Upper lobe of left lung (tissue), 6 donors: ENCODE measurements around the gene TMTC2. TPM values are rescaled to one million over a fixed set of nuclear protein-coding genes. Genes with fewer than 3 reads are reported as not detected.
A peak's percentile ranks its signal among the peaks of the same experiment; 100 is the strongest.
"Not testable (repeated sequence)": the region's sequence is repeated elsewhere in the genome, so short reads cannot be mapped to it uniquely, and the experiment has no call there.

ENCODE experiments used
- ATAC-seq, 2 donors: fragments of 200-7000 bp; cut with Tn5 transposase; one replicate each; pipeline ENCODE4 v1.9.1; 2022; ENCODE audit warnings: mild to moderate bottlenecking in 2 of 2, moderate library complexity in 2 of 2; ENCODE audit not compliant: low FRiP score in 2 of 2
- DNase-seq, 2 donors: peaks; one replicate each; pipeline ENCODE4 v3.0.0-alpha.2; 2019 to 2020
- H3K27ac ChIP-seq, 4 donors: fragments of 200-600 bp; sonication (generic); one replicate each; pipeline ENCODE4 v1.5.1; 2016 to 2019
- H3K27me3 ChIP-seq, 4 donors: fragments of 200-600 bp; sonication (generic); one replicate each; pipeline ENCODE4 v1.5.1; 2017 to 2019
- H3K36me3 ChIP-seq, 4 donors: fragments of 200-600 bp; sonication (generic); one replicate each; pipeline ENCODE4 v1.5.1; 2016 to 2019
- H3K4me1 ChIP-seq, 4 donors: fragments of 200-600 bp; sonication (generic); one replicate each; pipeline ENCODE4 v1.5.1; 2018 to 2019
- H3K4me3 ChIP-seq, 4 donors: fragments of 200-600 bp; sonication (generic); one replicate each; pipeline ENCODE4 v1.5.1; 2017 to 2019; ENCODE audit warnings: mild to moderate bottlenecking in 2 of 4, moderate library complexity in 1 of 4
- H3K9me3 ChIP-seq, 4 donors: fragments of 200-600 bp; sonication (generic); one replicate each; pipeline ENCODE4 v1.5.1; 2018 to 2019
- EP300 ChIP-seq, 4 donors: sonication (generic); formaldehyde crosslinking; IDR thresholded peaks; one replicate each; pipeline ENCODE4 v1.5.1; 2017; ENCODE audit warnings: antibody characterized with exemption in 4 of 4, control low read depth in 2 of 4
- POLR2A ChIP-seq, 4 donors: fragments of 450-650 bp; IDR thresholded peaks; one replicate each; pipeline ENCODE4 v1.5.1; 2016 to 2017; ENCODE audit warnings: antibody characterized with exemption in 4 of 4, mild to moderate bottlenecking in 2 of 4
- POLR2AphosphoS5 ChIP-seq, 2 donors: sonication (generic); formaldehyde crosslinking; IDR thresholded peaks; one replicate each; pipeline ENCODE4 v1.5.1; 2017; ENCODE audit warnings: antibody characterized with exemption in 2 of 2
- WGBS, 2 donors: methylation state at CpG; one replicate each; pipeline ENCODE4 v1.1.5; 2017 to 2018; 5-methylcytosine and 5-hydroxymethylcytosine counted together
- total RNA-seq, 6 donors: library from RNA; depleted of rRNA in 4 of 6; stranded (reverse); fragments of >200 nt in 4 of 6; gene quantifications; one replicate each; pipeline versions ENCODE4 v1.1.0 to v1.2.1, GENCODE V29; 2016 to 2021
- TF ChIP-seq, protein P1 (sequence below), 6 experiments: fragments of 450-650 bp in 4 of 6; fragments of 200-600 bp in 2 of 6; sonication (generic) in 2 of 6; IDR thresholded peaks; one replicate each; pipeline ENCODE4 v1.5.1; 2016 to 2019; ENCODE audit warnings: antibody characterized with exemption in 6 of 6
- donor health status: DM: no; HTN: no; CAD: no; lungs with moderate emphysema.
- donor health status: DM: no; HTN: yes; CAD: no; lungs with severe emphysema.

Gene TMTC2
- total RNA-seq, 6 donors from 2014 or later, result 21.2 to 37.7 (median 26.8) TPM

DNA sequence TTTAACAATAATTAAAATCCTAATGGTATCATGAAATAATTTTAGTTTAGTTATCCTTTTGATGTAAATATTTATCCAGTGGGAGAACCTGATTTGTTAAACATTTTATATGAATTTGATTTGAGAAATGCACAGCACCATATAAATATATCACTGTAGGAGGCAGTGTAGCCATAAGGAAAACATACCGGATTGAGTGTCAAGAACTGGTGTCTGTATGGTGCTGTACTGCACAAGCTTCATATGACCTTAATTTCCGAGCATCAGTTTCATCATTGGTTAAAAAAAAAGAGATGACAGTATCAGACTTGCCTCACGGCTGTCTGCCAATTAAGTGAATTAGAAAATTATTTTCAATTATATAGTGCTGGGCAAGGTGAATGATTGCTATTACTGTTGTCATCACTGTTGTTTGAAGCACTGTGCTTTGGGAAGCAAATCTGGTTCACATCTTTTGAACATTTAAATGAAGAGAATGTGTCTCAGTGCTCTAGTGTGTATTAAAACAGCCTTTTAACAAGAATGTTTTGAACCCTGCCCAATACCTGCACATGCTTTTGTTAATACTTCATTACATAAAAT, 72.1 kb downstream of the TMTC2 start:
- TF ChIP-seq, protein P1, sequence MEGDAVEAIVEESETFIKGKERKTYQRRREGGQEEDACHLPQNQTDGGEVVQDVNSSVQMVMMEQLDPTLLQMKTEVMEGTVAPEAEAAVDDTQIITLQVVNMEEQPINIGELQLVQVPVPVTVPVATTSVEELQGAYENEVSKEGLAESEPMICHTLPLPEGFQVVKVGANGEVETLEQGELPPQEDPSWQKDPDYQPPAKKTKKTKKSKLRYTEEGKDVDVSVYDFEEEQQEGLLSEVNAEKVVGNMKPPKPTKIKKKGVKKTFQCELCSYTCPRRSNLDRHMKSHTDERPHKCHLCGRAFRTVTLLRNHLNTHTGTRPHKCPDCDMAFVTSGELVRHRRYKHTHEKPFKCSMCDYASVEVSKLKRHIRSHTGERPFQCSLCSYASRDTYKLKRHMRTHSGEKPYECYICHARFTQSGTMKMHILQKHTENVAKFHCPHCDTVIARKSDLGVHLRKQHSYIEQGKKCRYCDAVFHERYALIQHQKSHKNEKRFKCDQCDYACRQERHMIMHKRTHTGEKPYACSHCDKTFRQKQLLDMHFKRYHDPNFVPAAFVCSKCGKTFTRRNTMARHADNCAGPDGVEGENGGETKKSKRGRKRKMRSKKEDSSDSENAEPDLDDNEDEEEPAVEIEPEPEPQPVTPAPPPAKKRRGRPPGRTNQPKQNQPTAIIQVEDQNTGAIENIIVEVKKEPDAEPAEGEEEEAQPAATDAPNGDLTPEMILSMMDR (IDR thresholded peaks at IDR 0.05), result no peak
- TF ChIP-seq EP300 (IDR thresholded peaks at IDR 0.05), result no peak
- no peak for TF ChIP-seq POLR2A (IDR thresholded peaks at IDR 0.05)
- no peak for TF ChIP-seq POLR2AphosphoS5 (IDR thresholded peaks at IDR 0.05)
- Histone ChIP-seq H3K9me3 (no peaks in the 10 kb centered on the region), H3K27ac (no peak overlapping the region), H3K36me3 (no peaks in the 10 kb centered on the region), H3K4me1 (peaks cover 19 to 28% (median 20%) of the 10 kb centered on the region in 4 donors), H3K4me3 (no peak overlapping the region), H3K27me3 (no peaks in the 10 kb centered on the region)
- WGBS, 2 donors, result 64 to 66% methylated on average over 3 of the region's 3 CpGs
- ATAC-seq (no peak), DNase-seq (no peak)

DNA sequence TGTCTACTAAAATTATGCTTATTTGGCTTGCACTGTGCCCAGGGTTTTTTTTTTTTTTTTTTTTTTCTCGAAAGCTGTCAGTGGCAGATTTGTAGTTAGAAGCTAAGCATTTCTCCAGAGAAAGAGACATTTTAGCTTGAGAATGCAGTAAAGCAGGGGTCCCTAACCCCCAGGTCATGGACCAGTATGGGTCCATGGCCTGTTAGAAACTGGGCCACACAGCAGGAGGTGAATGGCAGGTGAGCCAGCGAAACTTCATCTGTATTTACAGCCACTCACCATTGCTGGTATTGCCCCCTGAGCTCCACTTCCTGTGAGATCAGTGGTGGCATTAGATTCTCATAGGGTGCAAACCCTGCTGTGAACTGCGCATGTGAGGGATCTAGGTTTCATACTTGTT, 73.7 kb downstream of the TMTC2 start:
- WGBS, 2 donors, result 93 to 98% methylated on average over 3 of the region's 3 CpGs
- H3K27ac ChIP-seq, result no peak overlapping the region
- H3K9me3 ChIP-seq, result no peaks in the 10 kb centered on the region
- H3K4me3 ChIP-seq, result no peak overlapping the region
- H3K4me1 ChIP-seq, result peaks cover 10 to 24% (median 13%) of the 10 kb centered on the region in 4 donors
- DNase-seq (no peak), ATAC-seq (no peak)
- TF ChIP-seq EP300 (IDR thresholded peaks at IDR 0.05) (no peak), POLR2A (IDR thresholded peaks at IDR 0.05) (no peak), POLR2AphosphoS5 (IDR thresholded peaks at IDR 0.05) (no peak)
- TF ChIP-seq, protein P1 (IDR thresholded peaks at IDR 0.05), result no peak
- no peaks in the 10 kb centered on the region for H3K36me3 ChIP-seq
- no peaks in the 10 kb centered on the region for H3K27me3 ChIP-seq

DNA sequence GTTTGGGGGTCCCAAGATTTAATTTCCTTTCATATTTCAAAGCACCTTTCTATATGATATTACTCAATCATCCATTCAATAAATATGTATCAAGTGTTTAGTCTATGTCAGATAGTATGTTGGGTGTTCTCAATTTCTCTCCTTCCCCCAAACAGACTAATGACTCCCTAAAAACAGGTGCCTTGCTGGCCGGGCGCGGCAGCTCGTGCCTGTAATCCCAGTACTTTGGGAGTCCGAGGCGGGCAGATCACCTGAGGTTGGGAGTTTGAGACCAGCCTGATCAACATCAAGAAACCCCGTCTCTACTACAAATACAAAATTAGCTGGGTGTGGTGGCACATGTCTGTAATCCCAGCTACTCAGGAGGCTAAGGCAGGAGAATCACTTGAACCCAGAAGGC, 78.5 kb downstream of the TMTC2 start:
- H3K36me3 ChIP-seq, H3K4me3 ChIP-seq, H3K4me1 ChIP-seq, ATAC-seq, H3K27me3 ChIP-seq, H3K27ac ChIP-seq, H3K9me3 ChIP-seq: not testable (repeated sequence)
- WGBS, 2 donors, result 97 to 98% methylated on average over 7 of the region's 7 CpGs
- peak in 1 of 2 donors; percentile 55 for DNase-seq

DNA sequence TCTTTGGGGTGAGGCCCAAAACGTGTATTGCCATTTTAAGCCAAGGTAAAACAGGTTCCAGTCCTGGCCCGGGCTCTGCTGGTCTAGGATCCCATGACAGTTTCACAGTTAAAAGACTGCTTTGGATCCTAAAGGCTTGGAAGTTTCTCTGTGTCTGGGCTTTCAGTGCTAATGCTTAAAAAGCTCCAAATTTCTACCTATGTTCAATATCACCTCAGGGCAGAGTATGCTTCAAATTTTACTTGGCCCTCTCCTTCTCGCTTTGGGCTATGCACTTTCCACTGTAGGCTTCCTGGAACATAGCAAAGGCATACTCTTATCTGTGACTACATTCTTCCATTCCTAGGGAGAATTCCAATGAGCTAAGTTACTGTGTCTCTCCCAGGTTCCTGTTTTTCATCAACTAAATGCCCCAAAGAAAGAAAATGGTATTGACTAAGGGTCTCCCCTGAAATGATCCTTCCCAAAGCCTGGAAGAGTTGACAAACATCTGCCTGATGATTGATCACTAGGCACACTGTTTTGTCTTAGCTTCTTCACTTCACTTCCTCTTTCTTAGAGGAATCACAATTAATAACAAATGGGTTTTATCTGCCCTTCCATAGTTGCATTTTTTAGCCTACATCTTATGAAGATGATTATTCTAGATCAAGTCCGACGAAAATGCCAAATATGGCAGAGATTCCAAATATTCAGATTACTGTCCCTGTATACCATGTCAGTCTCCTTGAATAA, 79.4 kb downstream of the TMTC2 start:
- WGBS, 2 donors, result 92 to 97% methylated on average over 5 of the region's 5 CpGs
- Histone ChIP-seq H3K27me3 (no peaks in the 10 kb centered on the region), H3K4me3 (no peak overlapping the region), H3K27ac (no peak overlapping the region), H3K4me1 (no peaks in the 10 kb centered on the region), H3K36me3 (no peaks in the 10 kb centered on the region), H3K9me3 (no peaks in the 10 kb centered on the region)
- no peak for TF ChIP-seq EP300 (IDR thresholded peaks at IDR 0.05)
- no peak for TF ChIP-seq POLR2AphosphoS5 (IDR thresholded peaks at IDR 0.05)
- TF ChIP-seq, protein P1 (IDR thresholded peaks at IDR 0.05), result no peak
- TF ChIP-seq POLR2A (IDR thresholded peaks at IDR 0.05), result no peak
- ATAC-seq (no peak), DNase-seq (no peak)

DNA sequence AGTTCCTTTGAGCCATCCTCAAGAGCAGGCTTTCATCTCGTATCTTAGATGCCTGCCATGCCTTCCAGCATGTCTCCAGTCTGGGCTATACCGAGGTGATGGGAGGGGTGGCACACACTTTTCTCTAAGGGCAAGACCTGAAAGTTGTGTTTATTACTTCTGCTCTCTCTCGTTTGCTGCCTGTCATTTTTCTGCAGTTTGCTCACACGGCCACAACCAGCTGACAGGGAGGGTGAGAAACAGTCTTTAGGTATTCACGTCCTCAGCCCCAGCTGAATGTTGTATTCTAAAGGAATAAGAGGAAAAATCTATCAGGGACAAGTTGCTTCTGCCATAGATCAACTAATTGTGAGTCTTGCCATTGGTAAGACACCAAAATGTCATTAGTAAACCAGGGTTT, 88.0 kb downstream of the TMTC2 start:
- H3K27ac ChIP-seq, result no peak overlapping the region
- no peaks in the 10 kb centered on the region for H3K27me3 ChIP-seq
- H3K4me3 ChIP-seq, result no peak overlapping the region
- no peak for ATAC-seq
- no peaks in the 10 kb centered on the region for H3K9me3 ChIP-seq
- DNase-seq, result no peak
- no peaks in the 10 kb centered on the region for H3K36me3 ChIP-seq
- no peaks in the 10 kb centered on the region for H3K4me1 ChIP-seq
- TF ChIP-seq, protein P1 (IDR thresholded peaks at IDR 0.05), result no peak
- TF ChIP-seq POLR2A (IDR thresholded peaks at IDR 0.05), result no peak
- WGBS, 2 donors, result 90 to 95% methylated on average over 5 of the region's 5 CpGs
